ENCODE results near the gene CD59.

DNA sequence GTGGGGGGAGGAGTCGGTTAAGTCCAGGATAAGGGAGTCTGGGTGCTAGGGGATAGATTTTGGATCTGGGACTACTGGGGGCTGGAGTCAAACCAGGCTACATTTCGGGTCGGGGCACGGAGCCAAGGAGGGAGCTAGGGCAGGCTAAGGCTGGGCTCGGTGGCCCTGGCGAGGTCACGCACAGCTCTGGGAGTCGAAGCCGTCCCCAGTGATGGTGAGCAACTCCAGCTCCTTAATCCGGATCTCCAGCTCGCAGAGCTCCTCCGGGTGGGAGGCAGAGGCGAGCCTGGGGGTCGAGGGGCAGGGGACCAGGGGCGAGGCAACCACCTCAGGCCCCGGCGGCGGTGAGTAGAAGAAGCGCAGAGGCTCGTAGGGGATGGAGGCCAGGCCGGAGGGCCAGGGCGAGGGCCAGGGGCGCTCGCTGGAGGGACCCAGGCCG is 36.1 kb downstream of the CD59 start:
- TF ChIP-seq, protein P1, sequence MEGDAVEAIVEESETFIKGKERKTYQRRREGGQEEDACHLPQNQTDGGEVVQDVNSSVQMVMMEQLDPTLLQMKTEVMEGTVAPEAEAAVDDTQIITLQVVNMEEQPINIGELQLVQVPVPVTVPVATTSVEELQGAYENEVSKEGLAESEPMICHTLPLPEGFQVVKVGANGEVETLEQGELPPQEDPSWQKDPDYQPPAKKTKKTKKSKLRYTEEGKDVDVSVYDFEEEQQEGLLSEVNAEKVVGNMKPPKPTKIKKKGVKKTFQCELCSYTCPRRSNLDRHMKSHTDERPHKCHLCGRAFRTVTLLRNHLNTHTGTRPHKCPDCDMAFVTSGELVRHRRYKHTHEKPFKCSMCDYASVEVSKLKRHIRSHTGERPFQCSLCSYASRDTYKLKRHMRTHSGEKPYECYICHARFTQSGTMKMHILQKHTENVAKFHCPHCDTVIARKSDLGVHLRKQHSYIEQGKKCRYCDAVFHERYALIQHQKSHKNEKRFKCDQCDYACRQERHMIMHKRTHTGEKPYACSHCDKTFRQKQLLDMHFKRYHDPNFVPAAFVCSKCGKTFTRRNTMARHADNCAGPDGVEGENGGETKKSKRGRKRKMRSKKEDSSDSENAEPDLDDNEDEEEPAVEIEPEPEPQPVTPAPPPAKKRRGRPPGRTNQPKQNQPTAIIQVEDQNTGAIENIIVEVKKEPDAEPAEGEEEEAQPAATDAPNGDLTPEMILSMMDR (IDR thresholded peaks at IDR 0.05 in 8 of 11, conservative IDR thresholded peaks at IDR 0.05 in 3 of 11), result no peak
- TF ChIP-seq POLR2A (IDR thresholded peaks at IDR 0.05), result no peak
